ENCODE measurements around the gene EEF1AKMT2. TPM values are rescaled to one million over a fixed set of nuclear protein-coding genes. Genes with fewer than 3 reads are reported as not detected.

EEF1AKMT2 gene
- total RNA-seq, 2 donors from 2014 or later: 22.2 to 25.9 TPM

DNA sequence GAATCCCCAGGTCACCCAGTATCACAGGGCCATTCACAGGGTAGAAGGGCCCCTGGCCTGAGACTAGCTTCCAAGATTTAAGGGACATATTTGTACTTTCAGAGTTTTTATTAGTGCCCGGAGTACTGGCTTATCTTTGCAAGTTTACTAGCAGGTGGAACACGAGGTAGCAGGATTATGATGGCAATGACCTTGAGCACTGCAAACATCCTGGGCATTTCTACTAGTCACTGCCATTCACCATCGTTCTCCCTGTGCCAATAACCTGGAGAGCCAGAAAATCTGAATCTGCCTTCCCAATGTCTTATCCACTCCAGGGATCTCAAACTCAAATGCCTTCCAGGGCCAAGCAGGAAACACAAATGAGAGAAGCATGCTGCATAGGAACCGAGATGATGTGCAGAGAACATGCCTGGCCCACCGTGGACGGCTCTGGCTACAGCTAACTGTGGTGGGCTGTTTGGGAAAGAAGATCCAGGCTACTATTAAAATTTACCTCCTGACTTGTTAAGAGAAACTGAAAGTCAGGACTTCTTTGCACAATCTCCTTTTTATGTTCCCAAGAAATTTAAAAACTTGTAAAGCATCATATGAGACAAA is 64.2 kb downstream of the EEF1AKMT2 start:
- DNase-seq: no peak

DNA sequence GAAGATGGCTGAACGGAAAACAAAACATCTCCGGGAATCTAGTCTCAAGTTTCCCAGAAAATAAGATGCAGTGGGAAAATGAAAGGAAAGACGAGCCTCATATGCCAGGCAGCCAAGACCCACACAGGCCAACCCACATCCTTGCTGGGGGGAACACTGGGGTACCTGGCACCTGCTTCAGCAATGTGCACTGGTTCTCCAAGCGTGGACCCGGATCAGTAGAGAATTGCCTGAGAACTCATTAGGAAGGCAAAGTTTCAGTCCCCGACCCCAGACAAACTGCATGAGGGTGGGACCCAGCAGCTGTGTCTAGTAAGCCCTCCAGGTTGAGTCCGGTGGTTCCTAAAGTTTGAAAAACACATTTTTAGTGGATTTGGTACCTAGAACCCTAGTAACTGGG is 65.9 kb downstream of the EEF1AKMT2 start:
- H3K4me3 Mint-ChIP-seq: no peak overlapping the region
- TF ChIP-seq, protein P1, sequence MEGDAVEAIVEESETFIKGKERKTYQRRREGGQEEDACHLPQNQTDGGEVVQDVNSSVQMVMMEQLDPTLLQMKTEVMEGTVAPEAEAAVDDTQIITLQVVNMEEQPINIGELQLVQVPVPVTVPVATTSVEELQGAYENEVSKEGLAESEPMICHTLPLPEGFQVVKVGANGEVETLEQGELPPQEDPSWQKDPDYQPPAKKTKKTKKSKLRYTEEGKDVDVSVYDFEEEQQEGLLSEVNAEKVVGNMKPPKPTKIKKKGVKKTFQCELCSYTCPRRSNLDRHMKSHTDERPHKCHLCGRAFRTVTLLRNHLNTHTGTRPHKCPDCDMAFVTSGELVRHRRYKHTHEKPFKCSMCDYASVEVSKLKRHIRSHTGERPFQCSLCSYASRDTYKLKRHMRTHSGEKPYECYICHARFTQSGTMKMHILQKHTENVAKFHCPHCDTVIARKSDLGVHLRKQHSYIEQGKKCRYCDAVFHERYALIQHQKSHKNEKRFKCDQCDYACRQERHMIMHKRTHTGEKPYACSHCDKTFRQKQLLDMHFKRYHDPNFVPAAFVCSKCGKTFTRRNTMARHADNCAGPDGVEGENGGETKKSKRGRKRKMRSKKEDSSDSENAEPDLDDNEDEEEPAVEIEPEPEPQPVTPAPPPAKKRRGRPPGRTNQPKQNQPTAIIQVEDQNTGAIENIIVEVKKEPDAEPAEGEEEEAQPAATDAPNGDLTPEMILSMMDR (conservative IDR thresholded peaks at IDR 0.05): no peak

More for the DNA sequence above, 64.2 kb downstream of the EEF1AKMT2 start:
- Histone ChIP-seq H3K4me3 (ENCODE audit: low read length) (no peak overlapping the region), H3K27ac (ENCODE audit: low read depth, low read length) (no peak overlapping the region), H3K4me1 (ENCODE audit: control insufficient read depth, insufficient read depth, low read length) (peaks cover 26% of the 10 kb centered on the region), H3K9ac (ENCODE audit: extremely low read depth, low read length, poor library complexity, severe bottlenecking) (no peak overlapping the region), H3K9me3 (ENCODE audit: control insufficient read depth, low read length) (no peaks in the 10 kb centered on the region), H3K36me3 (ENCODE audit: control insufficient read depth, insufficient read depth, low read length) (no peaks in the 10 kb centered on the region), H3K27me3 (ENCODE audit: control insufficient read depth, insufficient read depth, low read length, poor library complexity, severe bottlenecking) (no peaks in the 10 kb centered on the region)
- TF ChIP-seq, protein P1 (conservative IDR thresholded peaks at IDR 0.05): no peak
- H3K36me3 Mint-ChIP-seq (ENCODE audit: low read depth): peaks cover 8% of the 10 kb centered on the region
- no peaks in the 10 kb centered on the region for H3K27me3 Mint-ChIP-seq (ENCODE audit: insufficient read depth)
- no peaks in the 10 kb centered on the region for H3K9me3 Mint-ChIP-seq
- no peak overlapping the region for H3K4me3 Mint-ChIP-seq
- peaks cover 39% of the 10 kb centered on the region for H3K4me1 Mint-ChIP-seq
- no peak overlapping the region for H3K27ac Mint-ChIP-seq
- 95 to 98% methylated on average over 6 of the region's 6 CpGs for WGBS, 2 experiments (ENCODE audit: insufficient coverage in 1 of 2, insufficient read length in 1 of 2)

DNA sequence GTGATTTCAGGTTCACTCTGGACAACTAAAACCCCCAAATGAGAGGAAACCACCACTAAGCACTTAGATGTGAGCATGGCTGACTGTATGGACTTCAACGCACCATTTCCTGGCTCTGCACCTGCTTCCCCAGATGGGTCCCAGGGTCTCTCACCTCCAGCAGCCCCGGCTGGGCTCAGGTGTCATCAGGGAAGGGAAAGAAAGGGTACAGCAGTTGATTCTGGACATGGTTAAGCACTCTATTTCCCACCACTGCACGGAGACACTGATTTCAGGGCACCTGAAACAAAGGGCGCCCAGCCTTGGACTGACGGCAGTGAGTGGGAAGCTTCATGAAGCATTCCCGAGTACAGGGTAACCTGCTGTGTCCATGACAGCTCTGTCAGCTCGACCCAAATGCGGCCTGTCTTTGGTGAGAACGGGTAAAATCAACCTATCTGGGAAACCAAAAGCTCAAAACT is 66.5 kb downstream of the EEF1AKMT2 start:
- TF ChIP-seq, protein P1 (conservative IDR thresholded peaks at IDR 0.05): no peak
- Mint-ChIP-seq H3K4me1 (peaks cover 39% of the 10 kb centered on the region), H3K4me3 (no peak overlapping the region), H3K27me3 (ENCODE audit: insufficient read depth) (no peaks in the 10 kb centered on the region), H3K9me3 (no peaks in the 10 kb centered on the region), H3K27ac (no peak overlapping the region), H3K36me3 (ENCODE audit: low read depth) (peaks cover 7% of the 10 kb centered on the region)
- Histone ChIP-seq H3K36me3 (ENCODE audit: control insufficient read depth, insufficient read depth, low read length) (peaks cover 5% of the 10 kb centered on the region), H3K9me3 (ENCODE audit: control insufficient read depth, low read length) (no peaks in the 10 kb centered on the region), H3K4me1 (ENCODE audit: control insufficient read depth, insufficient read depth, low read length) (peaks cover 26% of the 10 kb centered on the region), H3K27me3 (ENCODE audit: control insufficient read depth, insufficient read depth, low read length, poor library complexity, severe bottlenecking) (no peaks in the 10 kb centered on the region), H3K27ac (ENCODE audit: low read depth, low read length) (no peak overlapping the region), H3K9ac (ENCODE audit: extremely low read depth, low read length, poor library complexity, severe bottlenecking) (no peak overlapping the region), H3K4me3 (ENCODE audit: low read length) (no peak overlapping the region)
- WGBS, 2 experiments (ENCODE audit: insufficient coverage in 1 of 2, insufficient read length in 1 of 2): 87 to 88% methylated on average over 9 of the region's 9 CpGs
- DNase-seq: no peak

More for the DNA sequence above, 65.9 kb downstream of the EEF1AKMT2 start:
- Mint-ChIP-seq H3K9me3 (no peaks in the 10 kb centered on the region), H3K27ac (no peak overlapping the region), H3K36me3 (ENCODE audit: low read depth) (peaks cover 3% of the 10 kb centered on the region), H3K4me1 (peaks cover 39% of the 10 kb centered on the region), H3K27me3 (ENCODE audit: insufficient read depth) (no peaks in the 10 kb centered on the region)
- Histone ChIP-seq H3K4me1 (ENCODE audit: control insufficient read depth, insufficient read depth, low read length) (peaks cover 26% of the 10 kb centered on the region), H3K9ac (ENCODE audit: extremely low read depth, low read length, poor library complexity, severe bottlenecking) (no peak overlapping the region), H3K27ac (ENCODE audit: low read depth, low read length) (no peak overlapping the region), H3K9me3 (ENCODE audit: control insufficient read depth, low read length) (no peaks in the 10 kb centered on the region), H3K36me3 (ENCODE audit: control insufficient read depth, insufficient read depth, low read length) (peaks cover 5% of the 10 kb centered on the region), H3K27me3 (ENCODE audit: control insufficient read depth, insufficient read depth, low read length, poor library complexity, severe bottlenecking) (no peaks in the 10 kb centered on the region), H3K4me3 (ENCODE audit: low read length) (no peak overlapping the region)
- DNase-seq: no peak
- WGBS, 2 experiments (ENCODE audit: insufficient coverage in 1 of 2, insufficient read length in 1 of 2): 94 to 97% methylated on average over 7 of the region's 7 CpGs
